SIG-M5 treated with dmso at 0.1 percent for 504 hours (cell line): Measurements from ENCODE around the gene ZP2.
"Not testable (repeated sequence)": the region's sequence is repeated elsewhere in the genome, so short reads cannot be mapped to it uniquely, and the experiment has no call there.

Experiments
- DNase-seq: peaks from one replicate; lab custom pipeline; 2025; ENCODE audit not compliant: unreplicated experiment; lab: John Stamatoyannopoulos, UW

The ZP2 gene

GRCh38 chr16:21153124-21153729, 58.1 kb downstream of the ZP2 start:
- not testable (repeated sequence) for DNase-seq

GRCh38 chr16:21152160-21153030, 59.0 kb downstream of the ZP2 start:
- not testable (repeated sequence) for DNase-seq

GRCh38 chr16:21150375-21151001, 60.9 kb downstream of the ZP2 start, which contains the start of gene DNAH3:
DNAH3 (minus strand) TSS chr16:21150846; CDS start chr16:21150319, 527 bp downstream.
- DNase-seq, result no peak
